GM23248 (cell line): ENCODE results near the gene ESPNL. TPM values are rescaled to one million over a fixed set of nuclear protein-coding genes. Genes with fewer than 3 reads are reported as not detected.

Experiments
- DNase-seq: peaks from one replicate; pipeline ENCODE4 v3.0.0-alpha.2; 2015
- H2AFZ ChIP-seq: fragments of 200-600 bp; sonication (generic); 2 replicates; pipeline ENCODE4 v1.6.1; 2016; ENCODE audit warnings: antibody characterized with exemption
- H3F3A ChIP-seq: fragments of 200-600 bp; sonication (generic); 2 replicates; pipeline ENCODE4 v1.6.1; 2016; ENCODE audit warnings: mild to moderate bottlenecking, antibody characterized with exemption, mixed run types; ENCODE audit not compliant: insufficient read depth
- H3K27ac ChIP-seq: fragments of 200-600 bp; sonication (generic); 2 replicates; pipeline ENCODE4 v1.5.1; 2016; ENCODE audit warnings: mild to moderate bottlenecking
- H3K27me3 ChIP-seq: fragments of 200-600 bp; sonication (generic); replicated peaks from 2 replicates; pipeline ENCODE4 v1.6.1; 2016; ENCODE audit warnings: mild to moderate bottlenecking; ENCODE audit not compliant: insufficient read depth
- H3K36me3 ChIP-seq: fragments of 200-600 bp; sonication (generic); 2 replicates; pipeline ENCODE4 v1.6.1; 2016; ENCODE audit warnings: low read depth, mild to moderate bottlenecking
- H3K4me1 ChIP-seq: fragments of 200-600 bp; sonication (generic); 2 replicates; pipeline ENCODE4 v1.6.1; 2016; ENCODE audit warnings: mild to moderate bottlenecking; ENCODE audit not compliant: insufficient read depth
- H3K4me2 ChIP-seq: fragments of 200-600 bp; sonication (generic); one replicate; pipeline ENCODE4 v1.6.1; 2016; ENCODE audit warnings: mild to moderate bottlenecking; ENCODE audit not compliant: unreplicated experiment
- H3K4me3 ChIP-seq: fragments of 200-600 bp; sonication (generic); 2 replicates; pipeline ENCODE4 v1.5.1; 2016; ENCODE audit warnings: mild to moderate bottlenecking
- H3K79me2 ChIP-seq: fragments of 200-600 bp; sonication (generic); 2 replicates; pipeline ENCODE4 v1.6.1; 2016; ENCODE audit warnings: mild to moderate bottlenecking; ENCODE audit not compliant: insufficient read depth
- H3K9ac ChIP-seq: fragments of 200-600 bp; sonication (generic); 2 replicates; pipeline ENCODE4 v1.6.1; 2016; ENCODE audit warnings: mild to moderate bottlenecking
- H3K9me2 ChIP-seq: fragments of 200-600 bp; sonication (generic); 2 replicates; pipeline ENCODE4 v1.6.1; 2016; ENCODE audit warnings: mixed run types, mild to moderate bottlenecking, moderate library complexity; ENCODE audit not compliant: insufficient read depth
- H3K9me3 ChIP-seq: fragments of 200-600 bp; sonication (generic); one replicate; pipeline ENCODE4 v1.6.1; 2017; ENCODE audit warnings: low read depth
- H4K20me1 ChIP-seq: fragments of 200-600 bp; sonication (generic); 2 replicates; pipeline ENCODE4 v1.6.0; 2016; ENCODE audit not compliant: insufficient read depth
- EZH2 ChIP-seq: fragments of 200-600 bp; sonication (generic); IDR thresholded peaks from 2 replicates; pipeline ENCODE4 v1.6.1; 2018; ENCODE audit warnings: antibody characterized with exemption, mild to moderate bottlenecking; ENCODE audit not compliant: insufficient read depth, poor library complexity, severe bottlenecking
- EZH2phosphoT487 ChIP-seq: fragments of 200-600 bp; sonication (generic); IDR thresholded peaks from 2 replicates; pipeline ENCODE4 v1.6.1; 2018; ENCODE audit warnings: antibody characterized with exemption, moderate library complexity, mild to moderate bottlenecking, low read depth; ENCODE audit not compliant: insufficient read depth
- WGBS, 2 experiments: methylation state at CpG; one replicate each; pipeline ENCODE4 v1.1.6; 2015 to 2017; ENCODE audit warnings: low lambda C conversion rate in 2 of 2, low coverage in 1 of 2; ENCODE audit errors: missing lambda C conversion rate in 2 of 2; 5-methylcytosine and 5-hydroxymethylcytosine counted together
- in situ Hi-C: fragments of 300-500 bp; cut with MboI; formaldehyde crosslinking; loops from 2 replicates; pipeline ENCODE4 v1.15.0; 2020
- polyA plus RNA-seq: library from polyadenylated mRNA; unstranded; fragments of >200 nt; fragmentation: Nextera tagmentation; extraction: Ambion mirVana; gene quantifications from 2 replicates; pipeline ENCODE4 v1.2.1, GENCODE V29; 2016
- total RNA-seq: library from RNA; depleted of rRNA; stranded (reverse); fragments of >200 nt; shearing (Covaris generic); gene quantifications from 2 replicates; pipeline ENCODE4 v1.2.3, GENCODE V29; 2014

ESPNL gene
- total and polyA plus RNA-seq, 2 experiments from 2014 or later: 0.60 to 1.4 TPM

DNA sequence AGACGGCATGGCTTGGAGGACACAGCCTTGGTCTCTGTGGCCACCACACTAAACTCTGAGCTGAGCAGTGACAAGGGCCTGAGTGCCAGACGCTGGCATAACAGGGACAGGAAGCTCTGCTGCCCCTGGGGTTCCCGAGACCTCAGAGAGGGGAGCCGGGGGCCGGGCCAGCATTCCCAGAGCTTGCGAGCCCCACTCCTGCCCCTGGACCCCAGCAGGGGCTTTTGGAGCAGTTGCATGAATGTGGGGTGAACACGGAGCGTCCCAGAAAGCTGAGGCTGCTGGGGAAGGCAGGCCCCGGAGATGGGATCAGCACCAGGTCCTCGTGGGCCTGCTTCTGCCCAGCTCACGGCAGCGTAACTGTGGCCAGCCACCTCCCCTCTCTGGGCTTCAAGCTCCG, 51.1 kb downstream of the ESPNL start:
- WGBS, 2 experiments: 80 to 87% methylated on average over 12 to 13 of the region's 13 CpGs
- Histone ChIP-seq H3K4me1 (no peaks in the 10 kb centered on the region), H3K27me3 (no peaks in the 10 kb centered on the region), H4K20me1 (no peaks in the 10 kb centered on the region), H3K9me2 (no peaks in the 10 kb centered on the region), H2AFZ (no peak overlapping the region), H3K4me2 (no peak overlapping the region), H3K36me3 (no peaks in the 10 kb centered on the region), H3K9ac (no peak overlapping the region), H3F3A (no peaks in the 10 kb centered on the region), H3K27ac (no peak overlapping the region), H3K9me3 (no peaks in the 10 kb centered on the region), H3K79me2 (no peaks in the 10 kb centered on the region), H3K4me3 (no peak overlapping the region)
- in situ Hi-C loops: no loop called here
- TF ChIP-seq EZH2: no peak
- TF ChIP-seq EZH2phosphoT487: no peak
- no peak for DNase-seq

DNA sequence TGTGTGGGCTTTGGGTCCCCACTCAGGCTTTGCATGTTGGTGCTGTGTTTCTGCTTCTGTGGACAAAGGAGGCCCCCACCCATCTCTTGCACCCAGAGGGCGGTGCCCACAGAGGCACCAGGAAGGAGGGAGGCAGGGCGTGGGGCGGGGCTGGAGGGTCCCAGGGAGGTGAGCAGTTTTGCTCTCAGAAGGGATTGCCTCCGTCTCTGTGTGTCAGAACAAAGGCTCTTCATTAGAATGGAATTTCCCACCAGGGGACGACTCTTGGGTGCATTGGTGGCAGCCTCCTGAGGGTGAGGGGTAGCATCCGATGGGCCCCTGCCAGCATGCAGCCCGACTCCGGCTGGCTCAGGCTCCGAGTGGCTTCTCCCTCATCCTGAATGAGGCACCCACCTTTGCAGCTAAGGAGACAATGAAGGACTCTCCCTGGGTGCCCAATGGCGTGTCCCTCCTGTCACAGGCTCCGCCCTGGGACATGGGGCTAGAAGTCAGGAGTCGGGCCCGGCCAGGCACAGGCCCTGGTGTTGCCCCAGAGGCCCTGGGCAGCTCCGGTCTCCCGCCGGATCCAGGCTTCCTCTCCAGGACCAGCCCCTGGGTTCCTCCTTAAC, 51.6 kb downstream of the ESPNL start:
- no peaks in the 10 kb centered on the region for H3F3A ChIP-seq
- H3K9ac ChIP-seq: no peak overlapping the region
- H4K20me1 ChIP-seq: no peaks in the 10 kb centered on the region
- H3K4me3 ChIP-seq: no peak overlapping the region
- H3K27ac ChIP-seq: no peak overlapping the region
- no peaks in the 10 kb centered on the region for H3K27me3 ChIP-seq
- DNase-seq: no peak
- H3K4me1 ChIP-seq: no peaks in the 10 kb centered on the region
- H3K79me2 ChIP-seq: no peaks in the 10 kb centered on the region
- H3K9me2 ChIP-seq: no peaks in the 10 kb centered on the region
- in situ Hi-C loops: no loop called here
- H3K36me3 ChIP-seq: no peaks in the 10 kb centered on the region
- H2AFZ ChIP-seq: no peak overlapping the region
- WGBS, 2 experiments: 76 to 79% methylated on average over 16 of the region's 16 CpGs
- H3K9me3 ChIP-seq: no peaks in the 10 kb centered on the region
- TF ChIP-seq EZH2phosphoT487 (no peak), EZH2 (no peak)
- no peak overlapping the region for H3K4me2 ChIP-seq

GRCh38 chr2:238152771-238153688, 52.9 kb downstream of the ESPNL start:
- no peak overlapping the region for H3K27ac ChIP-seq
- H3F3A ChIP-seq: no peaks in the 10 kb centered on the region
- in situ Hi-C loops: no loop called here

GRCh38 chr2:238154570-238154969, 54.4 kb downstream of the ESPNL start:
- WGBS, 2 experiments: 75 to 81% methylated on average over 10 of the region's 10 CpGs
- H3K4me3 ChIP-seq: no peak overlapping the region
- H3F3A ChIP-seq: no peaks in the 10 kb centered on the region
- H3K4me2 ChIP-seq: no peak overlapping the region
- TF ChIP-seq EZH2 (no peak), EZH2phosphoT487 (no peak)
- H4K20me1 ChIP-seq: no peaks in the 10 kb centered on the region
- no peaks in the 10 kb centered on the region for H3K36me3 ChIP-seq
- in situ Hi-C loops: no loop called here
- no peak overlapping the region for H3K27ac ChIP-seq
- H3K79me2 ChIP-seq: no peaks in the 10 kb centered on the region
- no peaks in the 10 kb centered on the region for H3K9me2 ChIP-seq
- no peaks in the 10 kb centered on the region for H3K27me3 ChIP-seq
- no peaks in the 10 kb centered on the region for H3K9me3 ChIP-seq
- H3K4me1 ChIP-seq: no peaks in the 10 kb centered on the region
- no peak overlapping the region for H2AFZ ChIP-seq
- DNase-seq: no peak
- H3K9ac ChIP-seq: no peak overlapping the region

More at GRCh38 chr2:238152771-238153688, 52.9 kb downstream of the ESPNL start:
- Histone ChIP-seq H3K4me2 (no peak overlapping the region), H3K4me3 (no peak overlapping the region), H3K27me3 (no peaks in the 10 kb centered on the region), H3K9me2 (no peaks in the 10 kb centered on the region), H3K9ac (no peak overlapping the region), H3K79me2 (no peaks in the 10 kb centered on the region), H3K36me3 (no peaks in the 10 kb centered on the region), H3K9me3 (no peaks in the 10 kb centered on the region), H4K20me1 (no peaks in the 10 kb centered on the region), H2AFZ (no peak overlapping the region), H3K4me1 (no peaks in the 10 kb centered on the region)
- 83 to 86% methylated on average over 20 to 22 of the region's 22 CpGs for WGBS, 2 experiments
- no peak for DNase-seq
- TF ChIP-seq EZH2phosphoT487 (no peak), EZH2 (no peak)
